Renal pelvis (tissue), 12 donors: ENCODE data around the gene CTSA. TPM values are rescaled to one million over a fixed set of nuclear protein-coding genes. Genes with fewer than 3 reads are reported as not detected.

Experiments
- DNase-seq: peaks from one replicate; pipeline ENCODE4 v3.0.0-alpha.2; 2013
- long read RNA-seq, 16 experiments: transcript quantifications; one replicate each; lab custom pipeline, GENCODE V29; 2026
- polyA plus RNA-seq, 3 donors: library from polyadenylated mRNA; unstranded; fragments of 120-200 nt; gene quantifications; one replicate each; pipeline ENCODE4 v1.2.1, GENCODE V29; 2013; ENCODE audit not compliant: insufficient read length in 3 of 3

CTSA gene
- polyA plus RNA-seq = 100 to 1,000 TPM; 126 to 146 (median 146) TPM
- long read RNA-seq, donor 1, transcript CTSA-203 (14 exons, 1,972 nt) = minor isoform, 5 of 46 reads
- long read RNA-seq, donor 1, transcript CTSA-204 (15 exons, 2,149 nt) = major isoform, 14 of 46 reads
- long read RNA-seq, donor 1, partial matches to known transcripts = 20 of 46 reads
- long read RNA-seq, donor 1, other reads (novel, unspliced or antisense) = 0 of 46 reads
- long read RNA-seq, donor 2, transcript CTSA-204 (15 exons, 2,149 nt) = major isoform, 17 of 39 reads
- long read RNA-seq, donor 2, transcript CTSA-207 (2 exons, 2,183 nt) = minor isoform, 5 of 39 reads
- long read RNA-seq, donor 2, partial matches to known transcripts = 15 of 39 reads
- long read RNA-seq, donor 2, other reads (novel, unspliced or antisense) = 0 of 39 reads
- long read RNA-seq, donor 3, transcript CTSA-201 (15 exons, 1,898 nt) = minor isoform, 5 of 265 reads
- long read RNA-seq, donor 3, transcript CTSA-204 (15 exons, 2,149 nt) = major isoform, 12 of 265 reads
- long read RNA-seq, donor 3, partial matches to known transcripts = 179 of 265 reads
- long read RNA-seq, donor 3, other reads (novel, unspliced or antisense) = 62 of 265 reads
- long read RNA-seq, donor 4, transcript CTSA-203 (14 exons, 1,972 nt) = minor isoform, 6 of 353 reads
- long read RNA-seq, donor 4, transcript CTSA-204 (15 exons, 2,149 nt) = major isoform, 20 of 353 reads
- long read RNA-seq, donor 4, partial matches to known transcripts = 215 of 353 reads
- long read RNA-seq, donor 4, other reads (novel, unspliced or antisense) = 105 of 353 reads
- long read RNA-seq, donor 5, transcript CTSA-204 (15 exons, 2,149 nt) = major isoform, 12 of 15 reads
- long read RNA-seq, donor 5, partial matches to known transcripts = 0 of 15 reads
- long read RNA-seq, donor 5, other reads (novel, unspliced or antisense) = 0 of 15 reads
- long read RNA-seq, donor 6, transcript CTSA-207 (2 exons, 2,183 nt) = minor isoform, 12 of 57 reads
- long read RNA-seq, donor 6, transcript CTSA-204 (15 exons, 2,149 nt) = major isoform, 14 of 57 reads
- long read RNA-seq, donor 6, partial matches to known transcripts = 27 of 57 reads
- long read RNA-seq, donor 6, other reads (novel, unspliced or antisense) = 0 of 57 reads
- long read RNA-seq, donor 7, transcript CTSA-207 (2 exons, 2,183 nt) = minor isoform, 8 of 296 reads
- long read RNA-seq, donor 7, transcript CTSA-204 (15 exons, 2,149 nt) = major isoform, 23 of 296 reads
- long read RNA-seq, donor 7, partial matches to known transcripts = 175 of 296 reads
- long read RNA-seq, donor 7, other reads (novel, unspliced or antisense) = 81 of 296 reads
- long read RNA-seq, donor 8, transcript CTSA-204 (15 exons, 2,149 nt) = major isoform, 6 of 7 reads
- long read RNA-seq, donor 8, partial matches to known transcripts = 0 of 7 reads
- long read RNA-seq, donor 8, other reads (novel, unspliced or antisense) = 0 of 7 reads
- long read RNA-seq, donor 9, transcript CTSA-207 (2 exons, 2,183 nt) = minor isoform, 6 of 162 reads
- long read RNA-seq, donor 9, transcript CTSA-204 (15 exons, 2,149 nt) = major isoform, 28 of 162 reads
- long read RNA-seq, donor 9, partial matches to known transcripts = 121 of 162 reads
- long read RNA-seq, donor 9, other reads (novel, unspliced or antisense) = 0 of 162 reads
- long read RNA-seq, donor 10, transcript CTSA-207 (2 exons, 2,183 nt) = major isoform, 10 of 42 reads
- long read RNA-seq, donor 10, transcript CTSA-203 (14 exons, 1,972 nt) = minor isoform, 7 of 42 reads
- long read RNA-seq, donor 10, partial matches to known transcripts = 21 of 42 reads
- long read RNA-seq, donor 10, other reads (novel, unspliced or antisense) = 0 of 42 reads
- long read RNA-seq, donor 11, transcript CTSA-204 (15 exons, 2,149 nt) = major isoform, 14 of 33 reads
- long read RNA-seq, donor 11, transcript CTSA-207 (2 exons, 2,183 nt) = minor isoform, 8 of 33 reads
- long read RNA-seq, donor 11, partial matches to known transcripts = 6 of 33 reads
- long read RNA-seq, donor 11, other reads (novel, unspliced or antisense) = 0 of 33 reads
- long read RNA-seq, donor 12, transcript CTSA-203 (14 exons, 1,972 nt) = minor isoform, 6 of 142 reads
- long read RNA-seq, donor 12, transcript CTSA-204 (15 exons, 2,149 nt) = major isoform, 20 of 142 reads
- long read RNA-seq, donor 12, transcript CTSA-207 (2 exons, 2,183 nt) = minor isoform, 8 of 142 reads
- long read RNA-seq, donor 12, partial matches to known transcripts = 104 of 142 reads
- long read RNA-seq, donor 12, other reads (novel, unspliced or antisense) = 0 of 142 reads
- long read RNA-seq, donor 13, transcript CTSA-207 (2 exons, 2,183 nt) = major isoform, 7 of 17 reads
- long read RNA-seq, donor 13, partial matches to known transcripts = 5 of 17 reads
- long read RNA-seq, donor 13, other reads (novel, unspliced or antisense) = 0 of 17 reads
- long read RNA-seq, donor 14, transcript CTSA-204 (15 exons, 2,149 nt) = major isoform, 21 of 418 reads
- long read RNA-seq, donor 14, transcript CTSA-203 (14 exons, 1,972 nt) = minor isoform, 7 of 418 reads
- long read RNA-seq, donor 14, transcript CTSA-207 (2 exons, 2,183 nt) = minor isoform, 15 of 418 reads
- long read RNA-seq, donor 14, partial matches to known transcripts = 241 of 418 reads
- long read RNA-seq, donor 14, other reads (novel, unspliced or antisense) = 129 of 418 reads
- long read RNA-seq, donor 15, transcript CTSA-204 (15 exons, 2,149 nt) = major isoform, 35 of 383 reads
- long read RNA-seq, donor 15, transcript CTSA-203 (14 exons, 1,972 nt) = minor isoform, 8 of 383 reads
- long read RNA-seq, donor 15, transcript CTSA-207 (2 exons, 2,183 nt) = minor isoform, 11 of 383 reads
- long read RNA-seq, donor 15, partial matches to known transcripts = 181 of 383 reads
- long read RNA-seq, donor 15, other reads (novel, unspliced or antisense) = 140 of 383 reads
- long read RNA-seq, donor 16, transcript CTSA-204 (15 exons, 2,149 nt) = major isoform, 19 of 262 reads
- long read RNA-seq, donor 16, transcript CTSA-207 (2 exons, 2,183 nt) = minor isoform, 6 of 262 reads
- long read RNA-seq, donor 16, partial matches to known transcripts = 152 of 262 reads
- long read RNA-seq, donor 16, other reads (novel, unspliced or antisense) = 82 of 262 reads

GRCh38 chr20:45890985-45891983 is at the start of gene CTSA, which contains the start of gene NEURL2:
Gene CTSA, plus strand, starts transcription at chr20:45891335. Its CDS starts 234 bp downstream, at chr20:45891569.
Gene NEURL2, minus strand, starts transcription at chr20:45891208. Its CDS starts 217 bp downstream, at chr20:45890991.
- peak; percentile 92 for DNase-seq

GRCh38 chr20:45841407-45842129 is 49.6 kb upstream of the CTSA start:
- DNase-seq = no peak

- DNase-seq = no peak
Measured at GRCh38 chr20:45842169-45842812, 48.8 kb upstream of the CTSA start.

GRCh38 chr20:45843506-45843905 is 47.6 kb upstream of the CTSA start:
- no peak for DNase-seq

GRCh38 chr20:45845452-45845851 is 45.7 kb upstream of the CTSA start:
- DNase-seq = no peak

- DNase-seq = no peak
Measured at GRCh38 chr20:45848421-45848820, 42.7 kb upstream of the CTSA start.

- DNase-seq = no peak
Measured at GRCh38 chr20:45848969-45849582, 42.1 kb upstream of the CTSA start.

GRCh38 chr20:45850238-45850637 is 40.9 kb upstream of the CTSA start:
- no peak for DNase-seq

- DNase-seq = no peak
Measured at GRCh38 chr20:45850926-45851325, 40.2 kb upstream of the CTSA start.

GRCh38 chr20:45851501-45851900 is 39.6 kb upstream of the CTSA start:
- DNase-seq = no peak

- DNase-seq = no peak
Measured at GRCh38 chr20:45852326-45852725, 38.8 kb upstream of the CTSA start.

GRCh38 chr20:45853484-45853883 is 37.7 kb upstream of the CTSA start:
- no peak for DNase-seq

- peak; percentile 100 for DNase-seq
Measured at GRCh38 chr20:45857114-45857881, 33.8 kb upstream of the CTSA start, which contains the start of the genes ACOT8 and ZSWIM3. Gene ACOT8, minus strand, starts transcription at chr20:45857392. Its CDS starts 77 bp downstream, at chr20:45857315. Gene ZSWIM3, plus strand, starts transcription at chr20:45857614. Its CDS starts 212 bp downstream, at chr20:45857826.

GRCh38 chr20:45857882-45858216 is 33.3 kb upstream of the CTSA start:
- no peak for DNase-seq
